Naive thymus-derived CD4-positive, alpha-beta T cell (primary cell): Measurements from ENCODE around the gene EIF4E1B. TPM values are rescaled to one million over a fixed set of nuclear protein-coding genes. Genes with fewer than 3 reads are reported as not detected.

ENCODE experiments used
- ATAC-seq: fragments of 150-1000 bp; cut with Tn5 transposase; 2 replicates; pipeline ENCODE4 v1.10.0; 2021; ENCODE audit warnings: mild to moderate bottlenecking, moderate library complexity
- CTCF ChIA-PET: fragments of 350-600 bp; sonication (Branson Sonifier 250); formaldehyde crosslinking; loops from one replicate; lab custom pipeline; 2021; ENCODE audit warnings: antibody characterized with exemption; lab: Charles Lee
- POLR2A ChIA-PET: fragments of 350-600 bp; sonication (Branson Sonifier 250); formaldehyde crosslinking; loops from one replicate; lab custom pipeline; 2021; ENCODE audit warnings: antibody characterized with exemption, inconsistent platforms; lab: Charles Lee
- DNase-seq, 9 donors: peaks; one replicate each; pipeline versions ENCODE4 v3.0.0 to v3.0.0-alpha.2; 2020 to 2022; ENCODE audit warnings: mixed read lengths in 1 of 9
- H3K27ac ChIP-seq: one replicate; pipeline ENCODE4 v1.7.0; 2013; ENCODE audit warnings: mild to moderate bottlenecking, low read depth, low read length, moderate library complexity
- H3K27me3 ChIP-seq, 2 donors: one replicate each; pipeline ENCODE4 v1.7.0; 2013; ENCODE audit warnings: low read length in 2 of 2, mild to moderate bottlenecking in 2 of 2, moderate library complexity in 2 of 2; ENCODE audit not compliant: control insufficient read depth in 2 of 2, insufficient read depth in 2 of 2
- H3K36me3 ChIP-seq, 3 experiments: 1 replicate in 2 of 3; 2 replicates in 1 of 3; pipeline ENCODE4 v1.7.0; 2013; ENCODE audit warnings: low read length in 3 of 3, mild to moderate bottlenecking in 3 of 3, moderate library complexity in 1 of 3; ENCODE audit not compliant: insufficient read depth in 3 of 3, control insufficient read depth in 2 of 3
- H3K4me1 ChIP-seq, 2 donors: one replicate each; pipeline ENCODE4 v1.7.0; 2013; ENCODE audit warnings: low read length in 2 of 2, mild to moderate bottlenecking in 2 of 2, moderate library complexity in 1 of 2; ENCODE audit not compliant: control insufficient read depth in 2 of 2, insufficient read depth in 2 of 2
- H3K4me3 ChIP-seq: 2 replicates; pipeline ENCODE4 v1.7.0; 2013; ENCODE audit warnings: mild to moderate bottlenecking, low read length
- H3K9me3 ChIP-seq, 3 experiments: 1 replicate in 2 of 3; 2 replicates in 1 of 3; pipeline ENCODE4 v1.7.0; 2013; ENCODE audit warnings: low read length in 3 of 3; ENCODE audit not compliant: control insufficient read depth in 2 of 3
- H3K27ac Mint-ChIP-seq, 9 donors: one replicate each; pipeline ENCODE4 v1.8.0; 2020 to 2022; ENCODE audit warnings: mixed read lengths in 9 of 9, mild to moderate bottlenecking in 8 of 9, moderate library complexity in 5 of 9, inconsistent platforms in 2 of 9
- H3K27me3 Mint-ChIP-seq, 5 donors: one replicate each; pipeline ENCODE4 v1.8.0; 2021 to 2022; ENCODE audit warnings: mixed read lengths in 5 of 5, mild to moderate bottlenecking in 1 of 5
- H3K36me3 Mint-ChIP-seq, 5 donors: one replicate each; pipeline ENCODE4 v1.8.0; 2020 to 2022; ENCODE audit warnings: mixed read lengths in 5 of 5, mild to moderate bottlenecking in 3 of 5, inconsistent platforms in 1 of 5
- H3K4me1 Mint-ChIP-seq, 7 donors: one replicate each; pipeline ENCODE4 v1.8.0; 2020 to 2022; ENCODE audit warnings: mixed read lengths in 7 of 7, mild to moderate bottlenecking in 3 of 7, inconsistent platforms in 1 of 7
- H3K4me3 Mint-ChIP-seq, 10 donors: one replicate each; pipeline ENCODE4 v1.8.0; 2020 to 2022; ENCODE audit warnings: mild to moderate bottlenecking in 10 of 10, mixed read lengths in 10 of 10, moderate library complexity in 6 of 10, inconsistent platforms in 2 of 10
- H3K9me3 Mint-ChIP-seq, 11 donors: one replicate each; pipeline ENCODE4 v1.8.0; 2020 to 2022; ENCODE audit warnings: mixed read lengths in 11 of 11, mild to moderate bottlenecking in 4 of 11, inconsistent platforms in 1 of 11, moderate library complexity in 1 of 11
- intact Hi-C, 2 donors: fragments of 100-400 bp; cut with micrococcal nuclease; formaldehyde crosslinking; loops; one replicate each; pipeline ENCODE4 v1.15.1; 2023
- polyA plus RNA-seq, 2 donors: library from polyadenylated mRNA; unstranded; fragments of 300-500 nt; fragmentation: Illumina TruSeq; gene quantifications; one replicate each; pipeline ENCODE4 v1.2.3, GENCODE V29; 2021
- total RNA-seq, 6 experiments: library from RNA in 5 of 6; stranded (reverse) in 5 of 6; gene quantifications; 1 replicate in 5 of 6; 2 replicates in 1 of 6; pipeline ENCODE4 v1.2.3 and lab custom pipeline; 2021 to 2026

EIF4E1B gene, protein sequence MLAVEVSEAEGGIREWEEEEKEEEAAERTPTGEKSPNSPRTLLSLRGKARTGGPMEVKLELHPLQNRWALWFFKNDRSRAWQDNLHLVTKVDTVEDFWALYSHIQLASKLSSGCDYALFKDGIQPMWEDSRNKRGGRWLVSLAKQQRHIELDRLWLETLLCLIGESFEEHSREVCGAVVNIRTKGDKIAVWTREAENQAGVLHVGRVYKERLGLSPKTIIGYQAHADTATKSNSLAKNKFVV
- not detected for total RNA-seq
- polyA plus RNA-seq: not detected
- not detected for total RNA-seq (lab: John Stamatoyannopoulos, UW)

DNA sequence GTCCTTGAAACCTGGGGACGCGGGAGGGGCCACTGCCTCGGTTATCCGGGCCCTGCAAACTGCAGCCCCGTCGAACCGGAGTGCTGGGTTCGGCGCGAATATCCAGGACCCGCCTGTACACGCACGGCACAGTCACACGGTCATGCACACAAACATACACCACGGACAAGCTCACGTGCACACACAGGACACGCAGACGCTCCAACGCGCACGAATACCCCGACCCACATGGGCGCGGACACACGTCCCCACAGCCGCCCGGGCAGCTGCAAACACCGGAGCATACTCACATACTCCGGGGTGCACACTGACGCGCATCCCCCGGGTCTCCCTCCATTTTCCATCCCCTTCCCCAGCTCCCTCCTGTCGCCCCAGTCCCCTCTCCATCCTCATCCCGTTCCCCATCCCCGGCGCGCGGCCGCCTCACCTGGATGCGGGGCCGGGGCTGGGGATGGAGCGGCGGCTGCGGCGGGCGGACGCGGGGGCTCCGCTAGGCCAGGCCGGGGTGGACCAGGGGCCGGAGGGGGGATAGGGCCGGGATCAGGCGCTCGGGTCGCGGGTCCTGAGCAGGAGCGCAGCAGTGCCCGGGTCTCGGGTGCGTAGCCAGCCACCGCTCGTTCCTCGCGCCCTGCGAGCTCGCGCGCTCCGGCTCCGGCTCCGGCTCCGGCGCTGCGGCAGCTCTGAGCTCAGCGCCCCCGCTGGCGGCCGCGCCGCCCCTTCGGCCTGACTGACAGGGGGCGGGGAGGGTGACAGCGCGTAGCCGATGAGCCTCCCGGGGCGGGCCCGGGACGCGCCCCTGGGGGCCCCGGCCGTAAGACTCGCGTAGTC, at the start of gene EIF4E1B, which contains the start of gene SNCB:
Gene EIF4E1B, plus strand, starts transcription at position 823 of the 828 bp plus-strand sequence. CDS start 12,113 bp downstream, outside the sequence.
Gene SNCB, minus strand, starts transcription at position 682 of the 828 bp plus-strand sequence. CDS start 880 bp downstream, outside the sequence.
- peak within 1 kb of the TSS; percentile 43 for H3K4me3 ChIP-seq
- ChIA-PET POLR2A (interaction anchor here (0.6 kb wide), 1 partner anchor 1138 kb away, joined by 3 read pairs; no protein-coding TSS in a partner anchor), CTCF (no interaction called here)
- peak in 5 of 9 donors; percentile 20 to 69 (median 25) for DNase-seq
- peaks cover 7 to 16% (median 11%) of the 10 kb centered on the region in 7 donors for H3K4me1 Mint-ChIP-seq
- peaks cover 4 to 21% of the 10 kb centered on the region in 2 donors for H3K27me3 ChIP-seq
- H3K27me3 Mint-ChIP-seq: peaks cover 54 to 85% (median 71%) of the 10 kb centered on the region in 5 donors
- H3K36me3 Mint-ChIP-seq: peaks cover 0 to 7% (median 3%) of the 10 kb centered on the region in 5 donors
- intact Hi-C loops: loop anchor here in 1 of 2 donors (1.0 kb wide), 1 partner anchor 17 kb away; the partner anchor contains the start of gene TSPAN17
- no peaks in the 10 kb centered on the region for H3K36me3 ChIP-seq
- H3K27ac Mint-ChIP-seq: peak within 1 kb of the TSS in 1 of 9 donors; percentile 56
- ATAC-seq: peak; percentile 83
- peak within 1 kb of the TSS; percentile 27 to 72 (median 58) for H3K4me3 Mint-ChIP-seq
- no peaks in the 10 kb centered on the region for H3K9me3 ChIP-seq
- no peak within 1 kb of the TSS for H3K27ac ChIP-seq
- peaks cover 0 to 5% (median 0%) of the 10 kb centered on the region in 11 donors for H3K9me3 Mint-ChIP-seq
- peaks cover 8 to 15% of the 10 kb centered on the region in 2 donors for H3K4me1 ChIP-seq

DNA sequence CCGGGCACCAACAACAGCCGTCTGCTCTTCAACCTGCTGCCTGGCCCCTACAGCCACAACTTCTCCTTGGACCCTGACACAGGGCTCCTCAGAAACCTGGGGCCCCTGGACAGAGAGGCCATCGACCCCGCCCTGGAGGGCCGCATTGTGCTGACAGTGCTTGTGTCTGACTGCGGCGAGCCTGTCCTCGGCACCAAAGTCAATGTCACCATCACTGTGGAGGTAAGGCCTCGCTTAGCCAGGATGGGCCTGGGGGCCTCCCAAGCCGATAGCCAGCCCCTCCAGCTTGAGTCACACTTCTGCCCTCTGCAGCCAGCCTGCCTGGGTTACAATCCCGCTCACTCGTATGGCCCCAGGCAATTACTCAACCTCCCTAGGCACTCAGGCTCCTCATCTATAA, 49.1 kb upstream of the EIF4E1B start:
- Histone ChIP-seq H3K27ac (no peak overlapping the region), H3K36me3 (no peaks in the 10 kb centered on the region), H3K27me3 (no peaks in the 10 kb centered on the region), H3K4me3 (no peak overlapping the region), H3K4me1 (no peaks in the 10 kb centered on the region), H3K9me3 (peaks cover 0 to 22% (median 0%) of the 10 kb centered on the region in 3 experiments)
- no peaks in the 10 kb centered on the region for H3K27me3 Mint-ChIP-seq
- H3K4me3 Mint-ChIP-seq: no peak overlapping the region
- ATAC-seq (no peak), DNase-seq (no peak)
- peaks cover 0 to 26% (median 6%) of the 10 kb centered on the region in 11 donors for H3K9me3 Mint-ChIP-seq
- H3K27ac Mint-ChIP-seq: no peak overlapping the region
- peaks cover 0 to 4% (median 0%) of the 10 kb centered on the region in 5 donors for H3K36me3 Mint-ChIP-seq
- H3K4me1 Mint-ChIP-seq: no peaks in the 10 kb centered on the region
- intact Hi-C loops: no loop called here
- ChIA-PET POLR2A (no interaction called here), CTCF (no interaction called here)

DNA sequence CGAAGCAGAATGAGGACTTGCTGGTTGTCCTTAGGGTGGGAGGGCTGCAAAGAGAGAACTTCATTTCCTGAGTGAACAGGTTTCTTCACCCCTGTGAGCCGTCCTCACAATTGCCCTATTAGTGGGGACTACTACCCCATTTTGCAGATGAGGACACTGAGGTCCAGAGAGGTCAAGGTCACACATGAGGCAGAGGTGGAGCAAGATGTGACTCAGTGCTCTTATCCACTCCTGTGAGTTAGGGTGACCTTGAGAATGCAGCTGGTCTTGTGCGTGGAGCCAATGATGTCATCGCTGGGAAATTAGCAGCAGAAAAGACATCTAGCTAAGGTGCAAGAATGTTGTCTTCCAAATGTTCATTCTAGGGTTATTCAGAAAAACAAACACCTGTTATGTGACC, 47.4 kb upstream of the EIF4E1B start:
- intact Hi-C loops: no loop called here
- Mint-ChIP-seq H3K4me1 (no peaks in the 10 kb centered on the region), H3K9me3 (peaks cover 0 to 32% (median 7%) of the 10 kb centered on the region in 11 donors), H3K4me3 (no peak overlapping the region), H3K27ac (no peak overlapping the region), H3K36me3 (peaks cover 0 to 4% (median 0%) of the 10 kb centered on the region in 5 donors), H3K27me3 (no peaks in the 10 kb centered on the region)
- H3K4me1 ChIP-seq: no peaks in the 10 kb centered on the region
- no peaks in the 10 kb centered on the region for H3K36me3 ChIP-seq
- peaks cover 0 to 22% (median 0%) of the 10 kb centered on the region in 3 experiments for H3K9me3 ChIP-seq
- H3K27me3 ChIP-seq: no peaks in the 10 kb centered on the region
- no peak overlapping the region for H3K4me3 ChIP-seq
- POLR2A ChIA-PET: no interaction called here
- DNase-seq: no peak
- CTCF ChIA-PET: no interaction called here
- ATAC-seq: no peak
- H3K27ac ChIP-seq: no peak overlapping the region

DNA sequence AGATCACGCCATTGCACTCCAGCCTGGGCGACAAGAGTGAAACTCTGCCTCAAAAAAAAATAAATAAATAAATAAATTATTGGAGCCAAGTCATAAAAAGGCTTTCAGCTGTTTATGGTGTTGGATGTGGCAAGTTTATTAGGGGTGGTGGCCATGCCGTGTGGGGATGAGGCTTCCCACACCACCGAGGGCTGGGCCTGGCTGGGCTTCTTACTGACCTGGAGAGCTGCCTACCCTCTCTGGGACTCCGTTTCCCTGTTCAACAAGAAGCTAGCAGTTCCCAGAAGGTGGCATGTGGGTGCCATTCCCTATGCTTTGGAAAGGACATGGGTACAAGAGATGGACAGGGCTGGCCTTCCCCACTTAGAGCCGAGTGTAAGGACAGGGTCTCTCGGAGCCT, 43.1 kb upstream of the EIF4E1B start:
- no peak for DNase-seq
- Histone ChIP-seq H3K9me3 (peaks cover 0 to 22% (median 0%) of the 10 kb centered on the region in 3 experiments), H3K36me3 (no peaks in the 10 kb centered on the region), H3K4me3 (no peak overlapping the region), H3K27me3 (no peaks in the 10 kb centered on the region), H3K27ac (no peak overlapping the region), H3K4me1 (no peaks in the 10 kb centered on the region)
- POLR2A ChIA-PET: interaction anchor here (0.6 kb wide), 1 partner anchor 895 kb away, joined by 3 read pairs; no protein-coding TSS in a partner anchor
- intact Hi-C loops: no loop called here
- Mint-ChIP-seq H3K27me3 (no peaks in the 10 kb centered on the region), H3K36me3 (peaks cover 0 to 4% (median 4%) of the 10 kb centered on the region in 5 donors), H3K4me1 (no peaks in the 10 kb centered on the region), H3K9me3 (peaks cover 0 to 32% (median 12%) of the 10 kb centered on the region in 11 donors), H3K4me3 (no peak overlapping the region), H3K27ac (no peak overlapping the region)
- CTCF ChIA-PET: interaction anchor here (0.6 to 1.0 kb wide), 2 partner anchors 9 to 12 kb away, joined by 3 read pairs; no protein-coding TSS in a partner anchor
- ATAC-seq: no peak

DNA sequence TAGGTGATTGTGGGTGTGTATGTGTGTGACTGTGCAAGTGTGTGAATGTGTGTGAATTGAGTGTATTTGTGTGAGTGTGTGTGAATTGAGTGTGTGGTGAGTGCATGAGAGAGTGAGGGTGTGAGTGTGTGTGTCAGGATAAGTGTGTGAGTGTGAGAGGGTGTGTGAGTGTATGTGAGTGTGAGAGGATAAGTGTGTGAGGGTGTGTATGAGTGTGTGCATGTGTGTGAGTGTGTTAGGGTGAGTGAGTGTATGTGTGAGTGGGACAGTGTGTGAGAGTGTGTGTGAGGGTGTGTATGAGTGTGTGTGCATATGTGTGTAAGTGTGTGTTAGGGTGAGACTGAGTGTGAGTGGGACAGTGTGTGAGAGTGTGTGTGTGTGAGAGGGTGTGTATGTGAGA, 42.2 kb upstream of the EIF4E1B start:
- ATAC-seq: peak; percentile 14
- H3K4me3 ChIP-seq: no peak overlapping the region
- DNase-seq: no peak
- Mint-ChIP-seq H3K9me3 (peaks cover 0 to 30% (median 12%) of the 10 kb centered on the region in 11 donors), H3K36me3 (peaks cover 0 to 4% (median 4%) of the 10 kb centered on the region in 5 donors), H3K27me3 (no peaks in the 10 kb centered on the region), H3K4me3 (no peak overlapping the region), H3K27ac (no peak overlapping the region), H3K4me1 (no peaks in the 10 kb centered on the region)
- H3K4me1 ChIP-seq: no peaks in the 10 kb centered on the region
- no peak overlapping the region for H3K27ac ChIP-seq
- H3K9me3 ChIP-seq: peaks cover 0 to 22% (median 0%) of the 10 kb centered on the region in 3 experiments
- ChIA-PET POLR2A (no interaction called here), CTCF (no interaction called here)
- intact Hi-C loops: no loop called here
- H3K36me3 ChIP-seq: no peaks in the 10 kb centered on the region
- H3K27me3 ChIP-seq: no peaks in the 10 kb centered on the region

DNA sequence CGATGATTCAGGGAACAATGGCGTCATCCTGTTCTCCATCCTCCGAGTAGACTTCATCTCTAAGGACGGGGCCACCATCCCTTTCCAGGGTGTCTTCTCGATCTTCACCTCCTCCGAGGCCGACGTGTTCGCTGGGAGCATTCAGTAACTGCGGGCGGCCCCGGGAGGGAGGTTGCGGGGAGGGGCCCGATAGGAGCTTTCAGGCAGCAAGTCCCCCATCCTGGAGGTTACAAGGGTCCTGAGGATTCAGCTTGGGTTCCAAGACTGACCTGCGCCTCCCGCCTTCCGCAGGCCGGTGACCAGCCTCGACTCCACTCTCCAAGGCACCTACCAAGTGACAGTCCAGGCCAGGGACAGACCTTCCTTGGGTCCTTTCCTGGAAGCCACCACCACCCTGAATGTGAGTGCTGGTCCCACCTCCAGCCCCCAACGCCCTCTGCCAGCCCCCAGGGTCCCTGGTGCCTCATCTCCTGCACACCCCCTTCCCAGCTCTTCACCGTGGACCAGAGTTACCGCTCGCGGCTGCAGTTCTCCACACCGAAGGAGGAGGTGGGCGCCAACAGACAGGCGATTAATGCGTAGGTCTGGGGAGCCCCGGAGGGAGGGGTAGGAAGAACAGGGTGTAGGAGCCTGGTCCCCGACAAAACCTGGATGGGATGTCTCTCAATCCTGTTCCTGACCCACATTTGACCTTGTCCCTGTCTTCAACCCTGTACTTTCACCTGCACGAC, 41.3 kb upstream of the EIF4E1B start:
- Histone ChIP-seq H3K27ac (no peak overlapping the region), H3K9me3 (peaks cover 0 to 18% (median 0%) of the 10 kb centered on the region in 3 experiments), H3K4me1 (no peaks in the 10 kb centered on the region), H3K4me3 (no peak overlapping the region), H3K36me3 (no peaks in the 10 kb centered on the region), H3K27me3 (no peaks in the 10 kb centered on the region)
- CTCF ChIA-PET: no interaction called here
- H3K9me3 Mint-ChIP-seq: peaks cover 0 to 21% (median 7%) of the 10 kb centered on the region in 11 donors
- no peak for ATAC-seq
- H3K4me1 Mint-ChIP-seq: no peaks in the 10 kb centered on the region
- no peak overlapping the region for H3K4me3 Mint-ChIP-seq
- peaks cover 0 to 4% (median 4%) of the 10 kb centered on the region in 5 donors for H3K36me3 Mint-ChIP-seq
- intact Hi-C loops: no loop called here
- POLR2A ChIA-PET: no interaction called here
- no peak for DNase-seq
- H3K27ac Mint-ChIP-seq: no peak overlapping the region
- H3K27me3 Mint-ChIP-seq: no peaks in the 10 kb centered on the region
